Skin epidermis (tissue), 12 donors: ENCODE measurements around the gene IQCC.

Source experiments
- H3K27ac ChIP-seq, 21 experiments: fragments of 200-600 bp; sonication (generic) in 11 of 21; one replicate each; pipeline ENCODE4 v1.5.0; 2020; ENCODE audit warnings: mild to moderate bottlenecking in 3 of 21, inconsistent platforms in 2 of 21, moderate library complexity in 2 of 21
- H3K4me3 ChIP-seq, 7 experiments: fragments of 200-600 bp; sonication (generic) in 2 of 7; one replicate each; pipeline ENCODE4 v1.5.0; 2020; ENCODE audit warnings: inconsistent platforms in 2 of 7, mild to moderate bottlenecking in 2 of 7, moderate library complexity in 1 of 7

Gene IQCC

DNA sequence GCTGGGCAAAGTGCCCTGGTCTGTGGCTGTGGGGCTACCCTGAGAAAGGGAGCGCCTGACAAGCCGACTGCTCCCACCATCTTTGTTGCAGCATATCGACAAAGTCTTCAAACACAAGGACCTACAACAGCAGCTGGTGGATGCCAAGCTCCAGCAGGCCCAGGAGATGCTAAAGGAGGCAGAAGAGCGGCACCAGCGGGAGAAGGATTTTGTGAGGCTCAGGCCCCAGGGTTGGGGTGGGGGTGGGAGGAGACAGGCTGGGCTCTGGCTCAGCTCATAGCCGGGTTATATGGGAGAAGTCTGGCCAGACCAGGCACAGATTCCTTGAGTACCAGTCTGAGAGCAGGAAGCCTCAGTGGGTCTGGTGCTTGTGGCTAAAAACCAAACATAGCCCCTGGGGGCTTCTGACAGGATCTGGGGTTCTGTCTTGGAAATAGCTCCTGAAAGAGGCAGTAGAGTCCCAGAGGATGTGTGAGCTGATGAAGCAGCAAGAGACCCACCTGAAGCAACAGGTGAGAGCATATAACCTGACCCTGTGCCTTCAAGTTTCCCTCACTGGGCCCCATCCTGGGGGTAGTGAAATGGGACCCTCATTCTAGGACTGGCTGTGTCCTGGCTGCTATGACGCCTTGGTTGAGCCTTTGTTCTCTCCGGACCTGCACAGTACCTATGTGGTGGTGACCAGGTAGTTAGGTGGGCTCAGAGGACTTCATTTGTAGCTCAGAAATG is 13.1 kb upstream of the IQCC start:
- H3K4me3 ChIP-seq = no peak overlapping the region
- H3K27ac ChIP-seq = no peak overlapping the region

DNA sequence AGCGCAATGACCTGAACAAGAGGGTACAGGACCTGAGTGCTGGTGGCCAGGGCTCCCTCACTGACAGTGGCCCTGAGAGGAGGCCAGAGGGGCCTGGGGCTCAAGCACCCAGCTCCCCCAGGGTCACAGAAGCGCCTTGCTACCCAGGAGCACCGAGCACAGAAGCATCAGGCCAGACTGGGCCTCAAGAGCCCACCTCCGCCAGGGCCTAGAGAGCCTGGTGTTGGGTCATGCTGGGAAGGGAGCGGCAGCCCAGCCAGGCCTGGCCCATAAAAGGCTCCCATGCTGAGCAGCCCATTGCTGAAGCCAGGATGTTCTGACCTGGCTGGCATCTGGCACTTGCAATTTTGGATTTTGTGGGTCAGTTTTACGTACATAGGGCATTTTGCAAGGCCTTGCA is 10.5 kb upstream of the IQCC start:
- Histone ChIP-seq H3K27ac (no peak overlapping the region), H3K4me3 (no peak overlapping the region)

DNA sequence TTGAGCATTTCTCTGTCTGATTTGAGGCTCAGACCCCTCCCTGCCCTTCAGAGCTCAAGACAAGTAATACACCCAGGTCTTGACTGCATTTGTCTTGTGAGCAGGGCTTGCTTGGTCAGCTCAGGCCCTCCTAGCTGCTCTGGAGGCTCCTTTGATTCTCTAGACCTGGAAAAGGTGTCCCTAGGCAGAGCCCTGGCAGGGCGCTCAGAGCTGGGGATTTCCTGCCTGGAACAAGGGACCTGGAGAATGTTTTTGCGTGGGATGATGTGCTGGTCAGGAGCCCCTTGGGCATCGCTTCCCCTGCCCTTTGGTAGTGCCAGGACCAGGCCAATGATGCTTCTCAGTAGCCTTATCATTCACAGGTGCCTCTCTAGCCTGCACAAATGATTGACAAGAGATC is 9.9 kb upstream of the IQCC start:
- Histone ChIP-seq H3K27ac (no peak overlapping the region), H3K4me3 (no peak overlapping the region)

DNA sequence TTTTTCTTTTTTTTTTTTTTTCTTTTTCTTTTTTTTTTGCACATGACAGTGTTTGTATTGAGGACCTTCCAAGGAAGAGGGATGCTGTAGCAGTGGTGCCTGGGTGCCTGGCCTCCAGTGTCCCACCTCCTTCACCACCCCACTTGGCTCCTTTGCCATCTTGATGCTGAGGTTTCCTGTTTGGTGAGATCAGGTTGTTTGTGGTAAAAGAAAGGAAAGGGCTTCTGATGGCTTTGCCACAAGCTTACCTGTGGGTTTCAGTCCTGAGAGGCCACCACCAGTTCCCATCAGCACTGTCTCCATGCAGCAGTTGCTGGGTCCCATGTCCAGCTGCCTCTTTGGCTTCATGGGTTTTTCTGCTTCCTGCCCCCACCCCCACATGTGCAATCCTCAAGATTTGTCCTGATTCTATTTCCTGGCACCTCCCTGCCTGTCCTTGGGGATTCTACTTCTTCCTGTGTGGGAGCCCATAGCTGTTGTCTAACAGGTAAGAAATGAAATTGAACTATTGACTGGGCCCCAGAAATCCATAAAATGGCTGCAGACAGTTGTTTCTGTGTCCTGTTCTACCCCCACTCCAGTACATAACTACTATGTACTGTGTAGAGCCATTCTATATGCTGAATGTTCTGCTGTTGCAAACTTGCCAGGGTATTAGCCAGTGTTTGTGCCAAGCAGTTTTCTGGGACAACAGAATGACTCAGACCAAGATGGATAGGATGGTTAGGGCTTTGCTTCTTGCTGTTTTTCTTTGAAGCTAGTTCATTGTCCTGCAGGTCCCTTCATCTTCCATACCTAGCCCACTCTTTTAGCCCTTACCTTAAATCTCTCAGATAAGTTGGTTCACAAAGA is 9.3 kb upstream of the IQCC start:
- H3K27ac ChIP-seq = peak overlapping the region in 1 of 21 experiments; percentile 17
- no peak overlapping the region for H3K4me3 ChIP-seq

DNA sequence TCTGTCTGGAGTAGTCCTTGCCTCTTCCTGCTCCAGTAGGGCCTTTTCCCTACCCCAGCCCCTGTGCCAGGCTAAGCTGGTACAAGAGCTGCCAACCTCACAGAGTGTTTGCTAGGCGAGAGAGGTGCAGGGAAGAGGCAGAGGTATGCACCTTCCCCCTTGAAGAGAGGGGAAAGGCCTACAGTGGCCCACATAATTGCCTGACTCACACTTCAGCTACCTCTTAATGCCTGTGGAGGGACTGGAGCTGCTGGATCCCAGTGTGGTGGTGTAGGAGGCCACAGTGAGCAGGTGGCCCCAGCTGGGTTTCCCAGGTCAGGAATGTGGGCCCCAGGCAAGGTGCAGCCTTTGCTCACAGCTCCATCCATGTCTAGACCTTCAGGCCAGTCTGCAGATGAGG is 8.4 kb upstream of the IQCC start:
- H3K27ac ChIP-seq = peak overlapping the region in 1 of 21 experiments; percentile 13
- no peak overlapping the region for H3K4me3 ChIP-seq

DNA sequence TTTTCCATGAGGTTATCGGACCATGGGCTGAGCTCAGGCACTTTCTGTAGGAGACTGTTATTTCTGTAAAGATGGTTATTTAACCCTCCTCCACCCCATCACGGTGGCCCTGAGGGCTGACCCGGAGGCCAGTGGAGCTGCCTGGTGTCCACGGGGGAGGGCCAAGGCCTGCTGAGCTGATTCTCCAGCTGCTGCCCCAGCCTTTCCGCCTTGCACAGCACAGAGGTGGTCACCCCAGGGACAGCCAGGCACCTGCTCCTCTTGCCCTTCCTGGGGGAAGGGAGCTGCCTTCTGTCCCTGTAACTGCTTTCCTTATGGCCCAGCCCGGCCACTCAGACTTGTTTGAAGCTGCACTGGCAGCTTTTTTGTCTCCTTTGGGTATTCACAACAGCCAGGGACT is 7.6 kb upstream of the IQCC start:
- no peak overlapping the region for H3K27ac ChIP-seq
- no peak overlapping the region for H3K4me3 ChIP-seq

DNA sequence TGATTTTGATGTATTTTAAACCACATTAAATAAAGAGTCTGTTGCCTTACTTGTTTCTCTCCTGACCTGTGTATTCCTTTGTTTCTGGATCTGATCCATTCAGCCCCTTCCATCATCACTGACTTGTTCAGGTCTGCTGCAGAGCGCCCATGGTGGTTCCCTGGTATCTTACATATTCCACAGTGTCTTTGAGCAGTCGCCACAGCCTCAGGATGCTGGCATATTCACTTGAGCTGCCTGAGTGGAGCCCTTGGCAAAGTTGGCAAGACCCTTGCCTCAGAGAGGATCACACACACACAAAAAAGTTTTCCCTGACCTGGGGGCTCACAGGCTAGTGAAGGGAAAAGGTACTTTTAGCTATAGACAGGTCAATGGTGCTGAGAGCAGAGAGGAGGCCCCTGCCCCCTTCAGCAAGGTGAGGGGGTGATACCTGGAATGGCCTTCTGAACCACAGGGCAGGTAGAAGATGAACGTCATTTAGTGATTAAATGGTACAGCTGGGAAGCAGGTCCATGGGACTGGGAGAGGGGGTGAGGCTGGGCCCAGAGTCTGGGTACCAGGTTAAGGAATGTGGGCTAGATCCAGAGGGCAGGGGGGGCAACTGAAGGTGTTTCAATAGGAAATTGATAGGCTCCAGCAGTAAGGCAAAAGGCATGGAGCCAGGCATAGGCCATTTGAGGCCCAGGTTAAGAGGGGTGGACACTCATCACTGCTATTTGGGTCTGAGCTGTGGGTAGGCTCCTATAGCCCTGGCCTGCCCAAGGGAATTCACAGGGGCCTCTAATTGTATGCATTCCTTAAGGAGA is 7.0 kb upstream of the IQCC start:
- Histone ChIP-seq H3K4me3 (no peak overlapping the region), H3K27ac (peak overlapping the region in 1 of 21 experiments; percentile 69)

DNA sequence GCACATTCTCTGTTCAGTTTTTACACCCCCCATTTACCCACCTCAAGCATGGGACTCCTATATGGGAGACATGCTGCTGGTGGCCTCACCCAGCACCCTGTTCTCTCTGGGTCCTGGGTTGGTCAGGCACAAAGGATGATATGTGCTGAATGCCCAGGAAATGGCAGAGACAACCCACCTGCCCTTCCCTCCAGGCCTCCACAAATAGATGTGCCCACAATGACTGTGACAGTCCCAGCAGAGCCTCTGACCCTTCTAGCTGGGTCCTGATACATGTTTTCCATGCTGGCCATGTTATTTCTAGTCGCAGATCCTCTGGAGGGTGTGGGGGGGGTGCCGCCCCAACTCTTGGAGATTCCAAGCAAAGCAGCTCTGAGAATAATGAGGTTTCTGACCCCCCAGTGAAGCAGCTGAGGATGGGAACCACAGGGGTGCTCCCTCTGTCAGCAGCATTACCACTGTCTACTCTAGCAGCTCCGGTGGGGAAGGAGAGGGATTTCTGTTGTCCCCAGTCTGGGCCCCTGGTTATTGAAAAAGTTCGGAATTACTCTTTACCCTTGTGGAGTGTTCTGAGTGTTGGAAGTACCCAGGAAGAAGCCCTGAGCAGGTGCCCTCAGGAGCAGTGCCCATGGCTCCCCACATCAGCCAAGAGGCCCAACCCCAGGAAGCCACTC is 6.3 kb upstream of the IQCC start:
- no peak overlapping the region for H3K4me3 ChIP-seq
- peak overlapping the region in 13 of 21 experiments; percentile 21 to 87 (median 80) for H3K27ac ChIP-seq

DNA sequence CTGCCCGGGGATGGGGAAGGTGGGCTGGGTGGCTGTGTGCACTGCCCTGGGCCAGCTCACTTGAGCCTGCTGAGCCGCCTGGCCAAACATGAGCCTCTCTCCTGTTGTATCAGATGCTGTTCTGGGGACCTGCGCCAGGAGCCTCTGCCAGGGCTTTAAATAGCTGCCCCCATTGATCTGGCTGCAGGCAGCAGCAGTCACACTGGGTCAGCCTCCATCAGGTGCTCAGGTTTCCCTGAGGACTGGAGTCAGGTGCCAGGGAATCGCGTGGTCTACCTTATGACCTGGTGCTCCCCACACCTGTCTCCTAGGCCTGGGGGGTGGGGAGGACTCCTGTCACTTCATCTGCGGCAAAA is 5.8 kb upstream of the IQCC start:
- Histone ChIP-seq H3K27ac (peak overlapping the region in 18 of 21 experiments; percentile 21 to 87 (median 76)), H3K4me3 (peak overlapping the region in 1 of 7 experiments; percentile 47)

DNA sequence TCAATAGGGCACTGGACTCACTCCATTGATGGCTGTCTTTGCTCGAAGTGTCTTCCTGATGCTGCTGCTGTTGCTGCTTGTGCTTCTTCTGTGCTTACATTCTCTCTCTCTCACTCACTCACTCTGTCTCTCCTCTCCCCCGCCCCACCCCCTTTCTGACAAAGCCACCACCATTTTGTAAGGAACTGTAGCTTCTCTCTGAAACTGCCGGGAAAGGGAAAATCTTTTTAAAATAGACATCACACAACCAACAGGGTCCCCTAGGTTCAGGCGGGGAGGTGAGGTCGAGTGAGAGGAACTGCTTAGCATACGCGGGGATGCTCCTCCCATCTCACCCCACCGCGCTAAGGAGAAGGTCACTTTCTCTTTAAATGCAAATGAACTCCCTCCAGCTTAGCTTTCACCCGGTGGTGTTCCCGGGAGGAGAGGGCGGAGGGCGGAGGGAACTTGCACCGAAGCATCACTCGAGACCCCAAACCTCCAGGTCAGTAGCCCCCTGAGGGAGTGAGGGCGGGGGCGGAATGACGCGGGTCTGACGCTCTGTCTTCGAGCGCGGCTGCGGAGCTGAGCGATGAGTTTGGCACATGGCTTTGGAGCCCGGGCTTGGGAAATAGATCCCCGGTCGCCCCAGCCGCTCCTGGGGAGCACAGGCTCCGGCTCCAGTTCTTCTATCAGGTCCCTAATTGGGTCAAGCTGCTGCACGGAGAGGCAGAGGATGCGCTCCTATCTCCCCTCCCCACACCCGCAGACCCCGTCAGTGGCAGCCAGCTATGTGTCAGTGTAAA is 5.1 kb upstream of the IQCC start, which contains the start of gene CCDC28B:
TSS of gene CCDC28B (plus strand) at position 370 of the 785 bp plus-strand sequence. CDS start 1,341 bp downstream, outside the sequence.
- H3K27ac ChIP-seq = peak within 1 kb of the TSS in 20 of 21 experiments; percentile 25 to 87 (median 74)
- H3K4me3 ChIP-seq = peak within 1 kb of the TSS; percentile 28 to 57 (median 47)

DNA sequence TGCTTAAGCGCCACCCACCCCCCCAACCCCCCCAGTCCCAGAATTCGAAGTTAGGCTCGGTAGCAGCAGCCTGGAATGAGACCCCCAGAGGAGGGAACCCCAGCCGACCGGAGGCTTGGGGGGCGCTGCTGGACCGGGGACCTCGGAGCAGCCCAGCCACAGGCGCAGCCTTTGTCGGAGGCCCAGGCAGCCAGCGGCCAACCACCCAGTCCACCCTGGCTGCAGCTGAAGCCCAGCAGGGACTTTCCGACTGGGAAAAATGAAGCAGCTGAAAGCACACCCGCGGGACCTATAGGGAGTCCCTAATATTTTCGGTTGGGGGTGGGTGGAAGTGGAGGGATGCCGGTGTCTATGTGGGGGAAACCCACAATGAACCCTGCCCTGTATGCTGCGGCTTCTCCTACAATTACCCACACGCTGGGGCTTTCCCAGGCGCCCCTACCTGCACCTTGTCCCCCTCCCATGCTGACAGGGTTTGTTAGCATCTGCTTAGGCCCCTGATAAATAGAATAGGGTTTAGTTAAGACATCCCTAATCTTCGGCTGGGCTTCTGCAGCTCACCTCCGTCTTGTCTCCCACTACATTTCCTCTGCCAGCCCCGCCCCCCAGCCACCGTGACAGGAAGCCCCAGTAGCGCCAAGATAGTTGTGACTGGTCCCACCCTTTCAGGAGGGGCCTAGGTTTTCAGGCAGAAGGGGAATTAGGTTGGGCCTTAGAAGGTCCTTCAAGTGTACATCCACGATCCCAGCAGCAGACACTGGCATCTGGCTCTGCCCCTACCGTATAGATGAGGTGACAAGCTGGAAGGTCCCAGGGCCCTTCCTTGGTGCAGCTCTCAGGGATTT is 4.2 kb upstream of the IQCC start:
- Histone ChIP-seq H3K27ac (peak overlapping the region in 20 of 21 experiments; percentile 25 to 87 (median 74)), H3K4me3 (peak overlapping the region; percentile 28 to 57 (median 47))

DNA sequence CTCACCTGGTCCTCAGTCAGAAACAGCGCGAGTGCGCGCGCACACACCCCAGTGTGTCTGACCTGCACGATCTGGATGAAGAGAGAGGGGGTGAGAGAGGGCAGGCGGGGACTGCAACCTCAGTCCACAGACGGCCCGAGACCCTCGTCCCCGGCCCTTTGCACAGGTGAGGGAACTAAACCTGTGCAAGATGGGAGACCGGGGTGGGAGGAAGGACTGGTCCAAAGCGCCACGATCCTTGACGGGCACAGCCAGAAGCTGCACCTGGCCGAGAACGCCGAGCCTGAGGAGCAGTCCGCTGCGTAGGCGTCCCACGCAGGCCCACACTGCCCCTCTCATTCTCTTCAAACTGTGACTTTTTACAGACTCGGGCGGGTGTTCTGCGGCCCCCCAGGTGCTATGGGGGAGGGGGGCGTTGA is 519 bp upstream of the IQCC start:
- H3K27ac ChIP-seq = peak overlapping the region in 16 of 21 experiments; percentile 50 to 89 (median 81)

DNA sequence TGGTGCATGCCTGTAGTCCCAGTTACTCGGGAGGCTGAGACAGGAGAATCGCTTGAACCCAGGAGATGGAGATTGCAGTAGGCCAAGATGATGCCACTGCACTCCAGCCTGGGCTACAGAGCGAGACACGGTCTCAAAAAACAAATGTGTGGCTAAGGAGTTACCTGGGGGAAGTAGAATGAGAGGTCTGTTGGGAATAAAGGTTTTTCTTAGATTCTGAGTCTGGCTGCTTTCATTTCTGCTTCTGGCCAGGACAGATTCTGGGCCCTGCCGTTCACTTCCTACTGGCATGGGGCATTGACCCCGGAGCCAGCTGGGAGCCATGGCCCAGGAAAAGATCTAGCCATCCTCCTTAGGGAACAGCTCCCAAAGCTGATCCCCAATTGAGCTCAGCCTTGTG is 3.0 kb downstream of the IQCC start:
- Histone ChIP-seq H3K27ac (peak overlapping the region in 1 of 21 experiments; percentile 29), H3K4me3 (no peak overlapping the region)

More for the DNA sequence above, 519 bp upstream of the IQCC start:
- peak overlapping the region; percentile 43 to 73 (median 57) for H3K4me3 ChIP-seq

DNA sequence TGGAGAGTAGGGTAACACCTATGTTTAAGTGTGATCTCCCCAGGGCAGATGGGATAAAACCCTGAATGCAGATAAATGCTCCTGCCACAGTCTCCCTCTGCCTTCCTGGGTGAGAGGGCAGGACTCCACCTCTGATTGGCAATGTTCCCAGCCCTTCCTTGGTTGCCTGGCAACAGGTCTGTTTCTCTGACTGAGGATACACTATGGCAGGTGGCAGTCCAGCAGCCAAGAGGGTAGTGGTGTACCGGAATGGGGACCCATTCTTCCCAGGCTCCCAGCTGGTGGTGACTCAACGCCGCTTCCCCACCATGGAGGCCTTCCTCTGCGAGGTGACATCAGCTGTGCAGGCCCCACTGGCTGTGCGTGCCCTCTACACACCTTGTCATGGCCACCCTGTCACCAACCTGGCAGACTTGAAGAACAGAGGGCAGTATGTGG is 3.4 kb downstream of the IQCC start, which contains the start of gene DCDC2B:
TSS of gene DCDC2B (plus strand) at position 199 of the 438 bp plus-strand sequence. CDS start at position 204, 5 bp downstream.
- Histone ChIP-seq H3K4me3 (no peak within 1 kb of the TSS), H3K27ac (peak within 1 kb of the TSS in 1 of 21 experiments; percentile 29)

DNA sequence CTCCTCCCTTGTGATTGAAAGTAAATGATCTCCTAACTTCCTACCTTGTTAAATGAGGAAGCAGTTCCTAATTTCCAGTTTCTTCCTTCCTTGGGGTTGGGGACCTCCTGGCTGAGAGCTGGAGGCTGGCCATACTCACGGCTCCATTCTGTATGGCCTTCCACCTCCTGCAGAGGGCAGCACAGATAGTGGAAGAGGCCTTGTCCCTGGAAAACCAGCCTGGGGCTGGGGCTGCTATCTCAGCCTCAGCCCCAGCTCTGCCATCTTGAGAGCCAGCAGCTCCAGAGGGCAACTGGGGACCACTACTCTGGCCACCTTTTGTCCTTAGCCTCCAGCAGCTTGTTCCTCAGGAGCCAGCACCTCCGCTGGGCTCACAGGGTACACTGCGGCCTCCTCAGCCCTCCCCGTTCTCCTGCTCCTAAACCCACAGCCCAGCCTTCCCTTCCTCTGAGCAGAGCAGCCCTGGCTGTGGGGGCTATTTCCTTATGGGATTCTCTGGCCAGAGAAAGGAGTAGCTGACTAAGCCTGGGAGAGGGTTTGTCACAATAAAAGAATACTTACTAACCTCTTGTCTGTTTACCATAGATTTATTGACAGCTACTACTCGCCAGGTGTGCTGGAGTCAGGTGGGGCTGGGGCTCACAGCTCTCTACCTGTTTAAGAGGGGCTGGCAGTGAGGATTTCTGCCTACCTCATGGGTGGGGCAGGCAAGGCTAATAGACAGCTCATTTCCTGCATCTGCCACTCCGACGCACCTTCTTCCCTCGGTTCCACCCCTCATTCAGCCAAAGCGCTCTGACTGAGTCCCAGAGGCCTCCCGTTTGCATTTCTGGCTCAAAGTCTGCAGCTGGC is 10.4 kb downstream of the IQCC start:
- Histone ChIP-seq H3K4me3 (no peak overlapping the region), H3K27ac (peak overlapping the region in 11 of 21 experiments; percentile 10 to 61 (median 43))

DNA sequence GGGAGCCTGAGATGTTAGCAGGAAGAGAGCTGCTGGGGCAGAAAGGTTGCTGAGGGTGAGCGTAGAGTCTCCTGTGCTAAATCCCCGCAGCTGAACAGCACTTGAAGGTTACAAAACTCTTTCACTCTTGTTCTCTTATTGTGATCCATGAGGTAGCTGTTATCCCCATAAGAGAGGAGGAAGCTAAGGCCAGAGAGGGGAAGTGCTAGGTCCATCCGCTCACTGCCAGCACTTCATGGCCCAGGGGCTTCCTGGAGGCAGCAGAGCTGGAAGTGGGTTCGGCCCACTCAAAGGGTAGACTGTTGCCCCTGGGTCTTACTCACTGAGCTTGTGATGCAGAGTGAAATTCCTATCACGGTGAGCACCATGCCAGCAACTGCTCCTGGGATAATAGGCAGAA is 11.1 kb downstream of the IQCC start:
- Histone ChIP-seq H3K4me3 (no peak overlapping the region), H3K27ac (peak overlapping the region in 8 of 21 experiments; percentile 7 to 61 (median 22))
